ENCODE results near the gene SMYD3. TPM values are rescaled to one million over a fixed set of nuclear protein-coding genes. Genes with fewer than 3 reads are reported as not detected.
A peak's percentile ranks its signal among the peaks of the same experiment; 100 is the strongest.

The SMYD3 gene
- total and polyA plus RNA-seq, 9 of the 15 experiments (the other 6 are each of a cell fraction or from before 2014, with no cell fraction given): 128 to 440 (median 197) TPM

- TF ChIP-seq NR2C2 (CRISPR knock-in tag; IDR thresholded peaks at IDR 0.05) (no peak), NR2C2 (tag; IDR thresholded peaks at IDR 0.05) (no peak), THRAP3 (IDR thresholded peaks at IDR 0.05; ENCODE audit: borderline replicate concordance) (no peak), PBX2 (CRISPR knock-in tag; IDR thresholded peaks at IDR 0.05; ENCODE audit: low read depth) (no peak), PBX2 (tag; conservative IDR thresholded peaks at IDR 0.05; ENCODE audit: low read depth) (no peak), ESRRA (IDR thresholded peaks at IDR 0.05; ENCODE audit: borderline replicate concordance, low read depth) (no peak), MTA3 (IDR thresholded peaks at IDR 0.05; ENCODE audit: borderline replicate concordance) (no peak)
Observed at GRCh38 chr1:245901565-245901964, 605.5 kb downstream of the SMYD3 start (continued).

GRCh38 chr1:245901037-245901436, 606.0 kb downstream of the SMYD3 start:
- DNase-seq (ENCODE audit: extremely low read depth in 1 of 4, low spot score in 3 of 4) (no peak), FAIRE-seq (no peak), ATAC-seq (no peak)
- ChIA-PET CTCF (ENCODE audit: low intra/inter-chr PET ratio) (no interaction called here), POLR2A (interaction anchor here (1.5 kb wide), 1 partner anchor 10 kb away, joined by 4 read pairs; no protein-coding TSS in a partner anchor)
- no peak overlapping the region for H3K27ac ChIP-seq (ENCODE audit: extremely low read depth, low read depth, low read length)
- no peak overlapping the region for H3K9ac ChIP-seq (ENCODE audit: insufficient read depth in 1 of 2, low read depth in 2 of 2, low read length in 2 of 2)
- H4K20me1 ChIP-seq (replicated peaks; ENCODE audit: control insufficient read depth, insufficient read depth, low read length): no peaks in the 10 kb centered on the region; the same call in 1 of the 2 replicates
- no peak overlapping the region for H3K4me3 ChIP-seq
- peaks cover 75% of the 10 kb centered on the region for H3K36me3 ChIP-seq (ENCODE audit: control insufficient read depth, insufficient read depth, low read length)
- peaks cover 4% of the 10 kb centered on the region for H3K9me1 ChIP-seq (ENCODE audit: control insufficient read depth, insufficient read depth, low read length)
- no peak overlapping the region for H3K4me2 ChIP-seq (ENCODE audit: insufficient read depth, low read length)
- H3K9me3 ChIP-seq (replicated peaks; ENCODE audit: control insufficient read depth, insufficient read depth, low read depth, low read length): no peaks in the 10 kb centered on the region
- in situ Hi-C loops (cut with MboI) (no loop called here), intact Hi-C loops (cut with micrococcal nuclease) (no loop called here)
- no TSS peak for BruUV-seq (replicated peaks)
- H3K27me3 ChIP-seq (ENCODE audit: control insufficient read depth in 2 of 2, insufficient read depth in 2 of 2, low read length in 2 of 2): no peaks in the 10 kb centered on the region
- TF ChIP-seq HDGF (IDR thresholded peaks at IDR 0.05) (no peak), ZNF609 (CRISPR knock-in tag; IDR thresholded peaks at IDR 0.05; ENCODE audit: borderline replicate concordance) (0 out of 2 replicates have a peak, but pooled peaks have one; percentile 28)
- 0 out of 5 replicates have a peak, but pooled peaks cover 0 to 3% of the 10 kb centered on the region in 2 experiments for H3K4me1 ChIP-seq (replicated peaks in 1 of 2; ENCODE audit: control insufficient read depth in 2 of 2, insufficient read depth in 2 of 2, low read length in 2 of 2)
- H3K79me2 ChIP-seq (ENCODE audit: control insufficient read depth, insufficient read depth, low read length): peaks cover 40% of the 10 kb centered on the region
- 69% methylated on average over 2 of the region's 2 CpGs for WGBS (ENCODE audit: insufficient coverage, low coverage, missing lambda C conversion rate)
- H2AFZ ChIP-seq (ENCODE audit: low read depth, low read length): no peak overlapping the region

Data from K562 (cell line).